ENCODE results near the gene KCNQ1.

DNA sequence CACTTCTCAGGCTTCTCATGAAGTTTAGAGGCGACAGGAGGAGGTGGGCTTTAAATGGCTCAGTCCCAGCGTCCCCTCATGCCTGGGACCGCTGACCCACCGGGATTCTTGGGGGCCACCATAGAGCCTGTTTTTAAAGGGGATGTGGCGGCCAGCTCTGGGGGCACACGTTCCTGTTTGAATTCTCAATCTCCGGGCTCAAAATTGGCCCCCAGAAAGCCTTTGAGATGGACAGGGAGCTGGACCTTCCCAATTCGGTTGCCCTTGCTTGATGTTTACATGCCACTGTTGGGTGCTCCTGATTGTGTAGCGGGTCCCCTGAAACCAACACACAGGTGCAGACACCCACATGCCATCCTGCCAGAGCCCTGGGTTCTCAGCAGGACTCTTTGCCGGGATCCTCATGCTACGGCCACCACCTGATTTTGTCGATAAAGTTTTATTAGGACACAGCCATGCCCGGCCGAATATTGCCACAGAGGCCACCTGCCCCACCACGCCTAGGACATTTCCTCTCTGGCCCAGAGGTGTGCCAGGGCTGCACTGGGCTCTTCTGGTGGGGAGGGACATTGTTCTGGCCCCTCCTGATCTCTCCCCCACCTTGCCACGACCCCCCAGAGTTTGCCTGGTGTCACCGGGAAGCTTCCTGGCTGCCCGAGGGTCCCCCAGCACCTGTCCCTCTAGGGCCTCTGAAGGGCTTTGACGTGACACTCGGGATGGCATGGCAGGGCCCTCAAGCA, 71.6 kb downstream of the KCNQ1 start:
- TF ChIP-seq, protein P1, sequence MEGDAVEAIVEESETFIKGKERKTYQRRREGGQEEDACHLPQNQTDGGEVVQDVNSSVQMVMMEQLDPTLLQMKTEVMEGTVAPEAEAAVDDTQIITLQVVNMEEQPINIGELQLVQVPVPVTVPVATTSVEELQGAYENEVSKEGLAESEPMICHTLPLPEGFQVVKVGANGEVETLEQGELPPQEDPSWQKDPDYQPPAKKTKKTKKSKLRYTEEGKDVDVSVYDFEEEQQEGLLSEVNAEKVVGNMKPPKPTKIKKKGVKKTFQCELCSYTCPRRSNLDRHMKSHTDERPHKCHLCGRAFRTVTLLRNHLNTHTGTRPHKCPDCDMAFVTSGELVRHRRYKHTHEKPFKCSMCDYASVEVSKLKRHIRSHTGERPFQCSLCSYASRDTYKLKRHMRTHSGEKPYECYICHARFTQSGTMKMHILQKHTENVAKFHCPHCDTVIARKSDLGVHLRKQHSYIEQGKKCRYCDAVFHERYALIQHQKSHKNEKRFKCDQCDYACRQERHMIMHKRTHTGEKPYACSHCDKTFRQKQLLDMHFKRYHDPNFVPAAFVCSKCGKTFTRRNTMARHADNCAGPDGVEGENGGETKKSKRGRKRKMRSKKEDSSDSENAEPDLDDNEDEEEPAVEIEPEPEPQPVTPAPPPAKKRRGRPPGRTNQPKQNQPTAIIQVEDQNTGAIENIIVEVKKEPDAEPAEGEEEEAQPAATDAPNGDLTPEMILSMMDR (IDR thresholded peaks at IDR 0.05; ENCODE audit: borderline replicate concordance, extremely low read depth, low read length, poor library complexity, severe bottlenecking), result no peak
- TF ChIP-seq EZH2 (IDR thresholded peaks at IDR 0.05; ENCODE audit: borderline replicate concordance, low read depth, low read length, severe bottlenecking), result no peak
